Ishikawa (cell line): Measurements from ENCODE around the gene CPLANE1.

Source experiments
- CEBPB ChIP-seq: IDR thresholded peaks from 2 replicates; pipeline ENCODE4 v1.6.1; 2012
- CREB1 ChIP-seq: IDR thresholded peaks from 2 replicates; pipeline ENCODE4 v1.6.1; 2012; ENCODE audit warnings: low read depth
- EGR1 ChIP-seq: IDR thresholded peaks from 2 replicates; pipeline ENCODE4 v1.6.1; 2012
- EP300 ChIP-seq: IDR thresholded peaks from 2 replicates; pipeline ENCODE4 v1.6.1; 2012; ENCODE audit warnings: borderline replicate concordance
- FOXM1 ChIP-seq: IDR thresholded peaks from 2 replicates; pipeline ENCODE4 v1.6.1; 2012; ENCODE audit warnings: low read depth, borderline replicate concordance
- MAX ChIP-seq: IDR thresholded peaks from 2 replicates; pipeline ENCODE4 v1.6.1; 2012
- NFIC ChIP-seq: IDR thresholded peaks from 2 replicates; pipeline ENCODE4 v1.6.1; 2012
- RAD21 ChIP-seq: IDR thresholded peaks from 2 replicates; pipeline ENCODE4 v1.6.1; 2012; ENCODE audit warnings: low read depth
- REST ChIP-seq: IDR thresholded peaks from 2 replicates; pipeline ENCODE4 v1.6.1; 2012; ENCODE audit warnings: low read depth, mild to moderate bottlenecking
- TAF1 ChIP-seq: IDR thresholded peaks from 2 replicates; pipeline ENCODE4 v1.6.1; 2012; ENCODE audit warnings: low read depth, mild to moderate bottlenecking
- TCF12 ChIP-seq: IDR thresholded peaks from 2 replicates; pipeline ENCODE4 v1.6.1; 2012; ENCODE audit warnings: low read depth
- TEAD4 ChIP-seq: IDR thresholded peaks from 2 replicates; pipeline ENCODE4 v1.6.1; 2012
- USF1 ChIP-seq: IDR thresholded peaks from 2 replicates; pipeline ENCODE4 v1.6.1; 2012
- YY1 ChIP-seq: IDR thresholded peaks from 2 replicates; pipeline ENCODE4 v1.6.1; 2012; ENCODE audit warnings: low read depth
- ZBTB7A ChIP-seq: IDR thresholded peaks from 2 replicates; pipeline ENCODE4 v1.6.1; 2012; ENCODE audit warnings: low read depth

CPLANE1 gene

GRCh38 chr5:37165761-37166160 is 83.4 kb downstream of the CPLANE1 start:
- TF ChIP-seq CREB1 (no peak), YY1 (no peak), REST (no peak), RAD21 (no peak), EGR1 (no peak), USF1 (no peak), TEAD4 (no peak), MAX (no peak), NFIC (no peak), FOXM1 (no peak), TCF12 (no peak), TAF1 (no peak), ZBTB7A (no peak), EP300 (no peak), CEBPB (no peak)

GRCh38 chr5:37153661-37154060 is 95.5 kb downstream of the CPLANE1 start:
- TF ChIP-seq CEBPB, result no peak
- no peak for TF ChIP-seq ZBTB7A
- no peak for TF ChIP-seq MAX
- no peak for TF ChIP-seq USF1
- TF ChIP-seq YY1, result no peak

GRCh38 chr5:37146896-37147295 is 102.3 kb downstream of the CPLANE1 start:
- TF ChIP-seq RAD21 (no peak), CREB1 (no peak)

GRCh38 chr5:37136694-37137093 is 112.5 kb downstream of the CPLANE1 start:
- no peak for TF ChIP-seq TCF12
- no peak for TF ChIP-seq EGR1
- TF ChIP-seq CREB1, result no peak
- TF ChIP-seq ZBTB7A, result no peak
- no peak for TF ChIP-seq CEBPB
- TF ChIP-seq FOXM1, result no peak

GRCh38 chr5:37133939-37134338 is 115.2 kb downstream of the CPLANE1 start:
- TF ChIP-seq TAF1, result no peak

- no peak for TF ChIP-seq REST
- no peak for TF ChIP-seq MAX
- no peak for TF ChIP-seq TAF1
- no peak for TF ChIP-seq TEAD4
- no peak for TF ChIP-seq FOXM1
- TF ChIP-seq TCF12, result no peak
- no peak for TF ChIP-seq USF1
- TF ChIP-seq ZBTB7A, result no peak
- TF ChIP-seq EP300, result no peak
- TF ChIP-seq CEBPB, result no peak
- TF ChIP-seq YY1, result no peak
- TF ChIP-seq EGR1, result no peak
- TF ChIP-seq CREB1, result no peak
- no peak for TF ChIP-seq NFIC
- no peak for TF ChIP-seq RAD21
These were observed 116.5 kb downstream of the CPLANE1 start for GRCh38 chr5:37132646-37133045.

GRCh38 chr5:37121465-37121864 is 127.7 kb downstream of the CPLANE1 start:
- TF ChIP-seq TEAD4 (no peak), YY1 (no peak), NFIC (no peak), TAF1 (no peak), CREB1 (no peak), RAD21 (no peak), MAX (no peak), ZBTB7A (no peak), TCF12 (no peak)
